ENCODE measurements around the gene ADAMTSL1. TPM values are rescaled to one million over a fixed set of nuclear protein-coding genes. Genes with fewer than 3 reads are reported as not detected.

Gene ADAMTSL1
- total RNA-seq, 1 experiment from 2014 or later = 1.2 TPM

- no peak overlapping the region for H2BK5ac ChIP-seq (ENCODE audit: insufficient read length, low read length)
- H3K27me3 Mint-ChIP-seq (ENCODE audit: low read depth) = no peaks in the 10 kb centered on the region
- no peak for DNase-seq
- no peaks in the 10 kb centered on the region for H3K23me2 ChIP-seq (ENCODE audit: insufficient read length, low read depth, low read length, poor library complexity, severe bottlenecking)
- H3K9me3 Mint-ChIP-seq = no peaks in the 10 kb centered on the region; a peak in 1 of 5 replicates
- no peak overlapping the region for H2AK5ac ChIP-seq (ENCODE audit: insufficient read length, low read length)
- no peak overlapping the region for H3K9ac ChIP-seq (ENCODE audit: extremely low read depth, insufficient read length, low read length)
- H4K91ac ChIP-seq (ENCODE audit: insufficient read length, low read depth, low read length) = no peak overlapping the region
- no peaks in the 10 kb centered on the region for H4K20me1 ChIP-seq (ENCODE audit: control insufficient read depth, insufficient read depth, insufficient read length)
- no peak overlapping the region for H3K4ac ChIP-seq (ENCODE audit: low read depth, low read length)
- H2BK15ac ChIP-seq (ENCODE audit: low read depth, low read length) = no peak overlapping the region
- H3K4me3 Mint-ChIP-seq = no peak overlapping the region
- H3K79me1 ChIP-seq (ENCODE audit: insufficient read depth, low read depth, low read length, poor library complexity, severe bottlenecking) = no peaks in the 10 kb centered on the region
- H3T11ph ChIP-seq (ENCODE audit: low read length) = no peak overlapping the region
- H2BK20ac ChIP-seq (ENCODE audit: low read depth, low read length, poor library complexity, severe bottlenecking) = no peak overlapping the region
- no peaks in the 10 kb centered on the region for H3K79me2 ChIP-seq (ENCODE audit: insufficient read depth, low read length)
- no peaks in the 10 kb centered on the region for H3K36me3 Mint-ChIP-seq (ENCODE audit: insufficient read depth in 1 of 3, low read depth in 3 of 3)
- H2AFZ ChIP-seq (ENCODE audit: low read length) = no peak overlapping the region
- no peaks in the 10 kb centered on the region for H3K9me3 ChIP-seq (ENCODE audit: control insufficient read depth, low read depth, low read length)
- H4K5ac ChIP-seq (ENCODE audit: insufficient read length, low read depth, low read length) = no peak overlapping the region
- H3K27ac ChIP-seq (ENCODE audit: insufficient read length, low read depth, low read length) = no peak overlapping the region
- H3K4me1 ChIP-seq (ENCODE audit: insufficient read depth, low read length) = no peaks in the 10 kb centered on the region
- H3K27ac Mint-ChIP-seq = no peak overlapping the region
- H3K4me2 ChIP-seq (ENCODE audit: insufficient read depth, insufficient read length, low read length) = no peak overlapping the region
- no CpG with 5 or more reads among the region's 1 CpG for WGBS (ENCODE audit: extremely low coverage, insufficient read length, low lambda C conversion rate)
- H3K23ac ChIP-seq (ENCODE audit: insufficient read length, low read depth, low read length) = no peak overlapping the region
- H3K4me1 Mint-ChIP-seq = no peaks in the 10 kb centered on the region
- no peak overlapping the region for H3K14ac ChIP-seq (ENCODE audit: insufficient read depth, low read length)
- H2BK12ac ChIP-seq (ENCODE audit: insufficient read length, low read depth, low read length) = no peak overlapping the region
- no peak overlapping the region for H2BK120ac ChIP-seq (ENCODE audit: low read depth, low read length, poor library complexity, severe bottlenecking)
- no peak overlapping the region for H3K56ac ChIP-seq (ENCODE audit: insufficient read length, low read depth, low read length)
- H4K8ac ChIP-seq (replicated peaks; ENCODE audit: insufficient read length, low read depth, low read length) = no peak overlapping the region
- H3K18ac ChIP-seq (ENCODE audit: insufficient read length, low read depth, low read length) = no peak overlapping the region
- H3K27me3 ChIP-seq (ENCODE audit: insufficient read depth, low read length) = no peaks in the 10 kb centered on the region
- TF ChIP-seq CTCF (conservative IDR thresholded peaks at IDR 0.05) = no peak
Measured at GRCh38 chr9:18718932-18719331, 245.0 kb downstream of the ADAMTSL1 start.

Data from H9 (cell line).